ENCODE results near the gene SKI.
A peak's percentile ranks its signal among the peaks of the same experiment; 100 is the strongest.

Gene SKI

GRCh38 chr1:2345297-2346075, 117.4 kb downstream of the SKI start:
- no peak for DNase-seq

GRCh38 chr1:2346691-2347408, 118.7 kb downstream of the SKI start:
- DNase-seq, result no peak

- DNase-seq, result no peak
Measured at GRCh38 chr1:2347409-2347785, 119.3 kb downstream of the SKI start.

- DNase-seq, result no peak
Measured at GRCh38 chr1:2347896-2348295, 119.8 kb downstream of the SKI start.

GRCh38 chr1:2348346-2349325, 120.5 kb downstream of the SKI start:
- no peak for DNase-seq

- DNase-seq, result peak in 1 of 3 experiments; percentile 44
Measured at GRCh38 chr1:2349806-2350205, 121.7 kb downstream of the SKI start.

- no peak for DNase-seq
Measured at GRCh38 chr1:2350501-2350900, 122.4 kb downstream of the SKI start.

- DNase-seq, result peak in 1 of 3 experiments; percentile 5
Measured at GRCh38 chr1:2350911-2351655, 123.0 kb downstream of the SKI start.

GRCh38 chr1:2351723-2352122, 123.6 kb downstream of the SKI start:
- no peak for DNase-seq

GRCh38 chr1:2352341-2352896, 124.3 kb downstream of the SKI start:
- no peak for DNase-seq

- no peak for DNase-seq
Measured at GRCh38 chr1:2352897-2353550, 124.9 kb downstream of the SKI start.

- DNase-seq, result no peak
Measured at GRCh38 chr1:2353551-2354438, 125.7 kb downstream of the SKI start.

- DNase-seq, result no peak
Measured at GRCh38 chr1:2354511-2355372, 126.6 kb downstream of the SKI start.

- no peak for DNase-seq
Measured at GRCh38 chr1:2355373-2356261, 127.5 kb downstream of the SKI start.

- no peak for DNase-seq
Measured at GRCh38 chr1:2356401-2356800, 128.3 kb downstream of the SKI start.

- DNase-seq, result no peak
Measured at GRCh38 chr1:2356911-2357845, 129.1 kb downstream of the SKI start.

GRCh38 chr1:2358072-2358471, 130.0 kb downstream of the SKI start:
- DNase-seq, result no peak

All from NCI-H1417 (cell line).